Hepatocyte (in vitro differentiated cells): Measurements from ENCODE around the gene HIRIP3. TPM values are rescaled to one million over a fixed set of nuclear protein-coding genes. Genes with fewer than 3 reads are reported as not detected.

Experiments used
- DNase-seq: peaks from one replicate; pipeline ENCODE4 v3.0.0-alpha.2; 2016; ENCODE audit warnings: low spot score
- H2AFZ ChIP-seq: fragments of 200-600 bp; sonication (generic); 2 replicates; pipeline ENCODE4 v1.6.0; 2016; ENCODE audit warnings: antibody characterized with exemption, mild to moderate bottlenecking
- H3K27ac ChIP-seq: fragments of 200-600 bp; sonication (generic); 2 replicates; pipeline ENCODE4 v1.5.1; 2016; ENCODE audit warnings: mild to moderate bottlenecking
- H3K27me3 ChIP-seq: fragments of 200-600 bp; sonication (generic); 2 replicates; pipeline ENCODE4 v1.6.1; 2016
- H3K36me3 ChIP-seq: fragments of 200-600 bp; sonication (generic); replicated peaks from 2 replicates; pipeline ENCODE4 v1.5.1; 2016; ENCODE audit warnings: low read depth; ENCODE audit not compliant: insufficient read depth
- H3K4me1 ChIP-seq: fragments of 200-600 bp; sonication (generic); 2 replicates; pipeline ENCODE4 v1.5.1; 2016; ENCODE audit warnings: mild to moderate bottlenecking, moderate library complexity; ENCODE audit not compliant: insufficient read depth
- H3K4me2 ChIP-seq: fragments of 200-600 bp; sonication (generic); 2 replicates; pipeline ENCODE4 v1.6.0; 2016
- H3K4me3 ChIP-seq: fragments of 200-600 bp; sonication (generic); 2 replicates; pipeline ENCODE4 v1.5.1; 2016; ENCODE audit warnings: mild to moderate bottlenecking
- H3K79me2 ChIP-seq: fragments of 200-600 bp; sonication (generic); 2 replicates; pipeline ENCODE4 v1.6.0; 2017; ENCODE audit warnings: mild to moderate bottlenecking
- H3K9me2 ChIP-seq: fragments of 200-600 bp; sonication (generic); replicated peaks from 2 replicates; pipeline ENCODE4 v1.6.0; 2017; ENCODE audit warnings: mild to moderate bottlenecking; ENCODE audit not compliant: insufficient read depth
- H3K9me3 ChIP-seq: fragments of 200-600 bp; sonication (generic); 2 replicates; pipeline ENCODE4 v1.5.1; 2016; ENCODE audit warnings: low read depth, mild to moderate bottlenecking
- H4K20me1 ChIP-seq: fragments of 200-600 bp; sonication (generic); 2 replicates; pipeline ENCODE4 v1.6.0; 2016; ENCODE audit warnings: mild to moderate bottlenecking; ENCODE audit not compliant: insufficient read depth, poor library complexity, severe bottlenecking
- EZH2 ChIP-seq: fragments of 200-600 bp; sonication (generic); IDR thresholded peaks from 2 replicates; pipeline ENCODE4 v1.6.1; 2016; ENCODE audit warnings: antibody characterized with exemption, mild to moderate bottlenecking, borderline replicate concordance
- EZH2phosphoT487 ChIP-seq: fragments of 200-600 bp; sonication (generic); IDR thresholded peaks from one replicate; pipeline ENCODE4 v1.6.1; 2018; ENCODE audit warnings: antibody characterized with exemption, mild to moderate bottlenecking, low read depth, moderate library complexity; ENCODE audit not compliant: unreplicated experiment, severe bottlenecking
- WGBS: methylation state at CpG from one replicate; pipeline ENCODE4 v1.1.6; 2016; ENCODE audit warnings: low lambda C conversion rate; ENCODE audit errors: missing lambda C conversion rate; 5-methylcytosine and 5-hydroxymethylcytosine counted together
- polyA plus RNA-seq: library from polyadenylated mRNA; unstranded; fragments of >200 nt; fragmentation: Nextera tagmentation; extraction: Ambion mirVana; gene quantifications from 2 replicates; pipeline ENCODE4 v1.2.1, GENCODE V29; 2016
- total RNA-seq: library from RNA; depleted of rRNA; stranded (reverse); fragments of >200 nt; gene quantifications from 2 replicates; pipeline ENCODE4 v1.2.3, GENCODE V29; 2014
- TF ChIP-seq, protein P1 (sequence below): fragments of 200-600 bp; sonication (generic); IDR thresholded peaks from 2 replicates; pipeline ENCODE4 v1.5.1; 2016; ENCODE audit warnings: antibody characterized with exemption, mild to moderate bottlenecking; ENCODE audit not compliant: poor library complexity

Gene HIRIP3
- total and polyA plus RNA-seq, 2 experiments from 2014 or later = 10.6 to 12.9 TPM

DNA sequence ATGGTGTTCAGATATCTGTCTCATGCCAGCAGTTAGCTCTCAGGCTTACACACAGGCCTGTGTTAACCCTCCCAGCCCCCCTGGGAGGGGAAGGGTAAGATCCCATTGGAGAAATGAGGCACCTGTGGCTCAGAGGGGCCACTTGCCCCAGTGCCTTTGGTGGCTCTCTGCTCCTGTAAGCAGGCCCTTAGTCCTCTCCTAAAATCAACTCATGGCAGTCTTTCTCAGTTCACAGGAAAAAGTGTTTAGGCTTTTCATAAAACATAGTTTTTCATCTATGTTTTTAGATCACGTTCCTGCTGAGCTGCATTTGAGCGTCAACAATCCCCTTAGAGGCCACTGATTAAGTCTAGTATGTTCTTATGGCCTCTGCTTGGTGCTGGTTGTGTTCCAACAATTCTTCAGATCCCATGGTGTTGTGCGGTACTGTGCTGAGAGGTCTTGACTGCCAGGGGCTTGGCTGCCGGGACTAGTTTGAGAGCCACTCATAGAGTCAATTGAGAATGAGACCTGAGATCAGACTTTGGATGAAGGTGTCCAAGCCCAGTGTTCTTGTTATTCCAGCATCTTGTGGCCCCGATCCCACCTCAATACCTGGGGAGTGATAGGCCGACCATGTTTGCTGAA is 11.2 kb downstream of the HIRIP3 start:
- Histone ChIP-seq H3K79me2 (no peaks in the 10 kb centered on the region), H3K27ac (no peak overlapping the region), H3K9me2 (no peaks in the 10 kb centered on the region), H4K20me1 (no peaks in the 10 kb centered on the region), H3K9me3 (no peaks in the 10 kb centered on the region), H3K36me3 (no peaks in the 10 kb centered on the region), H2AFZ (no peak overlapping the region), H3K27me3 (no peaks in the 10 kb centered on the region), H3K4me3 (no peak overlapping the region), H3K4me1 (no peaks in the 10 kb centered on the region), H3K4me2 (no peak overlapping the region)
- no peak for DNase-seq
- TF ChIP-seq, protein P1, sequence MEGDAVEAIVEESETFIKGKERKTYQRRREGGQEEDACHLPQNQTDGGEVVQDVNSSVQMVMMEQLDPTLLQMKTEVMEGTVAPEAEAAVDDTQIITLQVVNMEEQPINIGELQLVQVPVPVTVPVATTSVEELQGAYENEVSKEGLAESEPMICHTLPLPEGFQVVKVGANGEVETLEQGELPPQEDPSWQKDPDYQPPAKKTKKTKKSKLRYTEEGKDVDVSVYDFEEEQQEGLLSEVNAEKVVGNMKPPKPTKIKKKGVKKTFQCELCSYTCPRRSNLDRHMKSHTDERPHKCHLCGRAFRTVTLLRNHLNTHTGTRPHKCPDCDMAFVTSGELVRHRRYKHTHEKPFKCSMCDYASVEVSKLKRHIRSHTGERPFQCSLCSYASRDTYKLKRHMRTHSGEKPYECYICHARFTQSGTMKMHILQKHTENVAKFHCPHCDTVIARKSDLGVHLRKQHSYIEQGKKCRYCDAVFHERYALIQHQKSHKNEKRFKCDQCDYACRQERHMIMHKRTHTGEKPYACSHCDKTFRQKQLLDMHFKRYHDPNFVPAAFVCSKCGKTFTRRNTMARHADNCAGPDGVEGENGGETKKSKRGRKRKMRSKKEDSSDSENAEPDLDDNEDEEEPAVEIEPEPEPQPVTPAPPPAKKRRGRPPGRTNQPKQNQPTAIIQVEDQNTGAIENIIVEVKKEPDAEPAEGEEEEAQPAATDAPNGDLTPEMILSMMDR = no peak
- TF ChIP-seq EZH2 = no peak
- TF ChIP-seq EZH2phosphoT487 = no peak
- WGBS = 97% methylated on average over 6 of the region's 6 CpGs

DNA sequence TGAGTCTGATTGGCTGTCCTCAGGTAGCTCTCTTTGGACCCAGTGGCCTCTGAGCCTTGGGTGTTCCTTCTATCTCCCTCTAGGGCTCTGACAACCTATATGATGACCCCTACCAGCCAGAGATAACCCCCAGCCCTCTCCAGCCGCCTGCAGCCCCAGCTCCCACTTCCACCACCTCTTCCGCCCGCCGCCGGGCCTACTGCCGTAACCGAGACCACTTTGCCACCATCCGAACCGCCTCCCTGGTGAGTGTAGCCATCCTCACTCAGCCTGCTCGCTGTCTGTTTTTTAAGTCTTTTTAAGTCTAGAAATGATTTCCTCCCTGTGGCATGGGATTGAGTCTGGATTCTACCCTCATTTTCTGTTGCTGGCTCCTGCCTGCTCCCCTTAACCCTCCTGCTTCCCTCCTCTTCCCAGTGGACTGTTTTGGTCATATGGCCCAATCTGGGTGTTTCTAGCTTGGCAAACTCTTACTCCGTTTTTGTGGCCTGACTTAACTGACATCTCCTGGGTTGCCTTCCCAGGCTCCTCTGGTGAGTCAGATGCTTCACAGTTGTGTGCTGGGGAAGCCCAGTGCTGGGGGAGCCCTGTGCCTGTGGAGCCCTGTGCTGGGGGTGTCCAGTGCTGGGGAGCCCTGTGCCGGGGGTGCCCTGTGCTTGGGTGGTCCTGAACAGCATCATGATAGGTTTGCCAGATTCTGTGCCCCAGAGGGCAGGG is 11.8 kb downstream of the HIRIP3 start:
- Histone ChIP-seq H3K4me1 (no peaks in the 10 kb centered on the region), H3K36me3 (no peaks in the 10 kb centered on the region), H4K20me1 (no peaks in the 10 kb centered on the region), H3K27me3 (no peaks in the 10 kb centered on the region), H3K9me3 (no peaks in the 10 kb centered on the region), H3K27ac (no peak overlapping the region), H3K9me2 (no peaks in the 10 kb centered on the region), H3K4me3 (no peak overlapping the region), H3K79me2 (no peaks in the 10 kb centered on the region), H3K4me2 (no peak overlapping the region), H2AFZ (no peak overlapping the region)
- WGBS = 99% methylated on average over 12 of the region's 12 CpGs
- TF ChIP-seq EZH2phosphoT487 (no peak), EZH2 (no peak)
- TF ChIP-seq, protein P1 = no peak
- DNase-seq = no peak

DNA sequence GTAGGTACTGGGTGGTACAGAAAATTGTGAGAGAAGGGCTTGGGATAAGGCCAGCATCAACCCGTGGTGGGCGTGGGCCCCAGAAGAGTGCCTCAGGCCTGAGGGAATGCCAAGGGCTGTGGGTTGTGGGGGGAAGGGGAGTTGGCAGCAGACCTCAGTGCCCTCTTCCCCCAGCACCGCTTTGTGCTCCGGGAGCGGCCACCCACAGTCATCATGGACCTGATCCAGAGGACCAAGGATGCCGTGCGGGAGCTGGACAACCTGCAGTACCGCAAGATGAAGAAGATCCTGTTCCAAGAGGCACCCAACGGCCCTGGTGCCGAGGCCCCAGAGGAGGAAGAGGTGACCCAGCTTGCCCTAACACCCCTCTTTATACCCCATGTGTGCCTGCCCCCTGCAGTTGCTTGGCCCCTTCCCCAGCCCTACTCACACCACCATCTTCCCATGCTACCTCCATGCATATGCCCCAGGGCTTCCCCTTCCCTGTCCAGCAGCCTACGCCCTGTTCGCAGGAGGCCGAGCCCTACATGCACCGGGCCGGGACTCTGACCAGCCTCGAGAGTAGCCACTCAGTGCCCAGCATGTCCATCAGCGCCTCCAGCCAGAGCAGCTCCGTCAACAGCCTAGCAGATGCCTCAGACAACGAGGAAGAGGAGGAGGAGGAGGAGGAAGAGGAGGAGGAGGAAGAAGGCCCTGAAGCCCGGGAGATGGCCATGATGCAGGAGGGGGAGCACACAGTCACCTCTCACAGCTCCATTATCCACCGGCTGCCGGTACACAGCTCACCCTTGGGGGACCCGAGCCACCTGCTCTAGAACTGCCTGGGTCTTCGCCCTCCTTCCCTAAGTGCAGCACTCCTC is 12.6 kb downstream of the HIRIP3 start:
- peaks cover 7% of the 10 kb centered on the region for H4K20me1 ChIP-seq
- H3K4me3 ChIP-seq = no peak overlapping the region
- peaks cover 2% of the 10 kb centered on the region for H3K79me2 ChIP-seq
- H3K4me1 ChIP-seq = no peaks in the 10 kb centered on the region
- no peaks in the 10 kb centered on the region for H3K36me3 ChIP-seq
- H3K4me2 ChIP-seq = no peak overlapping the region
- TF ChIP-seq EZH2phosphoT487 (no peak), EZH2 (no peak)
- TF ChIP-seq, protein P1 = no peak
- H3K27me3 ChIP-seq = no peaks in the 10 kb centered on the region
- 95% methylated on average over 24 of the region's 24 CpGs for WGBS
- no peak for DNase-seq
- H2AFZ ChIP-seq = no peak overlapping the region
- no peaks in the 10 kb centered on the region for H3K9me2 ChIP-seq
- no peak overlapping the region for H3K27ac ChIP-seq
- H3K9me3 ChIP-seq = no peaks in the 10 kb centered on the region
